K562 (cell line): ENCODE measurements around the gene ZNF200. TPM values are rescaled to one million over a fixed set of nuclear protein-coding genes. Genes with fewer than 3 reads are reported as not detected.
A peak's percentile ranks its signal among the peaks of the same experiment; 100 is the strongest.

Experiments used
- ARNT ChIP-seq, 2 experiments: fragments of 450-650 bp; IDR thresholded peaks; 2 replicates each; pipeline ENCODE4 v1.6.1; 2016; ENCODE audit warnings: mild to moderate bottlenecking in 1 of 2
- ASH1L ChIP-seq: fragments of 450-650 bp; IDR thresholded peaks from 2 replicates; pipeline ENCODE4 v1.6.1; 2018; ENCODE audit warnings: borderline replicate concordance, mild to moderate bottlenecking, low read depth; ENCODE audit not compliant: partially characterized antibody
- BRF1 ChIP-seq: IDR thresholded peaks from 3 replicates; pipeline ENCODE4 v1.6.1; 2011; ENCODE audit warnings: borderline replicate concordance, mild to moderate bottlenecking; ENCODE audit not compliant: insufficient read length; ENCODE audit errors: extremely low read depth
- CBX1 ChIP-seq: sonication (generic); IDR thresholded peaks from 2 replicates; pipeline ENCODE4 v1.6.1; 2016; ENCODE audit warnings: antibody characterized with exemption, low read depth, mild to moderate bottlenecking
- CHD1 ChIP-seq: fragments of 200-600 bp; sonication (generic); IDR thresholded peaks from one replicate; pipeline ENCODE4 v1.6.1; 2012; ENCODE audit warnings: mild to moderate bottlenecking, moderate library complexity, low read length, inconsistent platforms
- CTCFL ChIP-seq: IDR thresholded peaks from 2 replicates; pipeline ENCODE4 v1.6.1; 2011; ENCODE audit warnings: borderline replicate concordance, low read depth, mild to moderate bottlenecking, moderate library complexity, low read length; ENCODE audit not compliant: insufficient read depth, poor library complexity, severe bottlenecking
- DMBX1 ChIP-seq: fragments of 250-450 bp; sonication (Bioruptor Pico); IDR thresholded peaks from 2 replicates; pipeline ENCODE4 v1.8.0; 2022; ENCODE audit warnings: inconsistent platforms, mild to moderate bottlenecking, moderate library complexity, borderline replicate concordance
- EP400 ChIP-seq: fragments of 450-650 bp; IDR thresholded peaks from 2 replicates; pipeline ENCODE4 v1.6.1; 2017; ENCODE audit warnings: antibody characterized with exemption, mild to moderate bottlenecking, moderate library complexity
- ETV5 ChIP-seq: sonication (generic); formaldehyde crosslinking; IDR thresholded peaks from 2 replicates; pipeline ENCODE4 v1.4.0; 2020; ENCODE audit warnings: low read depth, mild to moderate bottlenecking, missing genetic modification reagents
- FOS ChIP-seq: IDR thresholded peaks from 3 replicates; pipeline ENCODE4 v1.6.1; 2011; ENCODE audit not compliant: insufficient read length; ENCODE audit errors: extremely low read depth
- HMBOX1 ChIP-seq: sonication (generic); IDR thresholded peaks from 2 replicates; pipeline ENCODE4 v1.6.1; 2016
- HMG20B ChIP-seq: fragments of 250-450 bp; sonication (Bioruptor Pico); IDR thresholded peaks from 2 replicates; pipeline ENCODE4 v1.5.0; 2021; ENCODE audit warnings: mild to moderate bottlenecking
- LCOR ChIP-seq: sonication (generic); formaldehyde crosslinking; IDR thresholded peaks from 2 replicates; pipeline ENCODE4 v1.8.0; 2022; ENCODE audit warnings: mild to moderate bottlenecking, missing genetic modification reagents
- POLR2B ChIP-seq: fragments of 450-650 bp; IDR thresholded peaks from 2 replicates; pipeline ENCODE4 v1.6.1; 2018; ENCODE audit warnings: low read depth; ENCODE audit not compliant: partially characterized antibody
- POLR3A ChIP-seq: IDR thresholded peaks from 2 replicates; pipeline ENCODE4 v1.6.1; 2011; ENCODE audit warnings: borderline replicate concordance, mild to moderate bottlenecking, moderate library complexity; ENCODE audit not compliant: insufficient read length, insufficient read depth; ENCODE audit errors: extremely low read depth
- TAF7 ChIP-seq: fragments of 450-650 bp; IDR thresholded peaks from 2 replicates; pipeline ENCODE4 v1.6.1; 2016; ENCODE audit warnings: missing genetic modification characterization, missing compliant biosample characterization
- TBP ChIP-seq: optimal IDR thresholded peaks from 2 replicates; pipeline ENCODE3; 2011; ENCODE audit warnings: low read depth, low read length, improper control_type of control experiment
- TRIM28 ChIP-seq: fragments of 450-650 bp; IDR thresholded peaks from 2 replicates; pipeline ENCODE4 v1.6.1; 2017
- ZBTB9 ChIP-seq: fragments of 450-650 bp; formaldehyde crosslinking; IDR thresholded peaks from 2 replicates; pipeline ENCODE4 v1.4.0; 2020; ENCODE audit warnings: mild to moderate bottlenecking, moderate library complexity
- ZNF431 ChIP-seq: sonication (generic); formaldehyde crosslinking; IDR thresholded peaks from 2 replicates; pipeline ENCODE4 v1.8.0; 2022; ENCODE audit warnings: mild to moderate bottlenecking, missing genetic modification reagents
- ZNF639 ChIP-seq, 2 experiments: fragments of 200-800 bp in 1 of 2; sonication (Bioruptor generic) in 1 of 2; sonication (generic) in 1 of 2; formaldehyde crosslinking in 1 of 2; IDR thresholded peaks in 1 of 2; conservative IDR thresholded peaks in 1 of 2; 2 replicates each; pipeline versions ENCODE4 v1.5.0 to v1.6.1; 2016 to 2020; ENCODE audit warnings: missing compliant biosample characterization in 1 of 2, missing genetic modification characterization in 1 of 2, missing genetic modification reagents in 1 of 2
- polyA plus RNA-seq, 8 experiments: library from polyadenylated mRNA; depleted of rRNA in 4 of 8; stranded (reverse) in 5 of 8; unstranded in 3 of 8; fragments of >200 nt; fragmentation: Nextera tagmentation in 2 of 8; fragmentation: Illumina TruSeq in 1 of 8; extraction: Ambion mirVana in 2 of 8; extraction: Trizol in 1 of 8; gene quantifications; 2 replicates each; pipeline versions ENCODE4 v1.2.1 to v1.2.3, GENCODE V29; 2011 to 2014; ENCODE audit warnings: inconsistent platforms in 1 of 8, missing spikeins in 1 of 8
- total RNA-seq, 7 experiments: library from RNA; depleted of rRNA in 6 of 7; stranded (reverse); fragments of >200 nt in 6 of 7; fragmentation: Illumina TruSeq in 2 of 7; extraction: Trizol in 2 of 7; gene quantifications; 2 replicates each; pipeline versions ENCODE4 v1.2.1 to v1.2.3, GENCODE V29; 2011 to 2021; ENCODE audit warnings: low replicate concordance in 1 of 7

The ZNF200 gene
- total and polyA plus RNA-seq, 9 of the 15 experiments (the other 6 are each of a cell fraction or from before 2014, with no cell fraction given): 4.8 to 14.5 (median 9.2) TPM

GRCh38 chr16:3282730-3283542 lies 48.0 kb upstream of the ZNF200 start, which contains the start of gene ZNF263 (continued):
- no peak for TF ChIP-seq BRF1
- peak in 1 of 2 experiments; percentile 71; a peak in 1 of 4 replicates for TF ChIP-seq ARNT (IDR thresholded peaks at IDR 0.05)
- TF ChIP-seq CBX1: peak; percentile 85
- peak; percentile 14; the same call in 1 of the 2 replicates for TF ChIP-seq HMBOX1
- no peak for TF ChIP-seq ZNF431 (CRISPR knock-in tag)
- peak; percentile 95 for TF ChIP-seq ZBTB9 (CRISPR knock-in tag)
- TF ChIP-seq HMG20B: no peak
- TF ChIP-seq POLR2B: peak; percentile 76
- peak in 1 of 2 experiments; percentile 60; a peak in 1 of 4 replicates for TF ChIP-seq ZNF639 (CRISPR knock-in tag; conservative IDR thresholded peaks at IDR 0.05 in 1 of 2, IDR thresholded peaks at IDR 0.05 in 1 of 2)
- TF ChIP-seq TAF7 (tag): peak; percentile 71; the same call in 1 of the 2 replicates
- peak; percentile 22 for TF ChIP-seq CTCFL
- peak; percentile 43 for TF ChIP-seq FOS
- TF ChIP-seq ETV5 (CRISPR knock-in tag): peak; percentile 57; the same call in 1 of the 2 replicates
- TF ChIP-seq POLR3A: no peak
- TF ChIP-seq EP400: peak; percentile 96
- TF ChIP-seq LCOR (CRISPR knock-in tag): peak; percentile 53; the same call in 1 of the 2 replicates
- peak; percentile 13; the same call in 1 of the 2 replicates for TF ChIP-seq TRIM28
- TF ChIP-seq DMBX1: 0 out of 2 replicates have a peak, but pooled peaks have one; percentile 36
- TF ChIP-seq ASH1L: peak; percentile 21
- TF ChIP-seq CHD1: peak; percentile 94
- peak; percentile 60 for TF ChIP-seq TBP
